CD14-positive monocyte (primary cell): Measurements from ENCODE around the gene TNIK. TPM values are rescaled to one million over a fixed set of nuclear protein-coding genes. Genes with fewer than 3 reads are reported as not detected.

ENCODE experiments used
- DNase-seq, 3 donors: peaks; one replicate each; pipeline ENCODE4 v3.0.0-alpha.2; 2011 to 2022
- H2AFZ ChIP-seq: 2 replicates; pipeline ENCODE4 v1.6.0; 2012; ENCODE audit warnings: mild to moderate bottlenecking, low read depth, low read length, inconsistent platforms; ENCODE audit not compliant: insufficient read depth, poor library complexity, severe bottlenecking
- H3K27ac ChIP-seq, 2 donors: 1 replicate in 1 of 2; 2 replicates in 1 of 2; pipeline ENCODE4 v1.5.1; 2012 to 2013; ENCODE audit warnings: low read length in 2 of 2, control low read depth in 1 of 2, inconsistent platforms in 1 of 2, low read depth in 1 of 2, mild to moderate bottlenecking in 1 of 2
- H3K27me3 ChIP-seq, 2 donors: one replicate each; pipeline versions ENCODE4 v1.6.0 to v1.6.1; 2011 to 2013; ENCODE audit warnings: low read length in 2 of 2; ENCODE audit not compliant: control insufficient read depth in 2 of 2, insufficient read depth in 2 of 2
- H3K36me3 ChIP-seq, 2 donors: replicated peaks in 1 of 2; 1 replicate in 1 of 2; 2 replicates in 1 of 2; pipeline versions ENCODE4 v1.5.1 to v1.6.1; 2012 to 2013; ENCODE audit warnings: low read length in 2 of 2, control low read depth in 1 of 2, inconsistent platforms in 1 of 2, mild to moderate bottlenecking in 1 of 2; ENCODE audit not compliant: insufficient read depth in 2 of 2, control insufficient read depth in 1 of 2
- H3K4me1 ChIP-seq, 2 donors: 1 replicate in 1 of 2; 2 replicates in 1 of 2; pipeline versions ENCODE4 v1.5.1 to v1.6.1; 2012 to 2013; ENCODE audit warnings: low read length in 2 of 2, control low read depth in 1 of 2, inconsistent platforms in 1 of 2, mild to moderate bottlenecking in 1 of 2, moderate library complexity in 1 of 2; ENCODE audit not compliant: insufficient read depth in 2 of 2, control insufficient read depth in 1 of 2
- H3K4me2 ChIP-seq: replicated peaks from 2 replicates; pipeline ENCODE3; 2012; ENCODE audit warnings: low read length, moderate library complexity, mild to moderate bottlenecking; ENCODE audit not compliant: poor library complexity, severe bottlenecking; ENCODE audit errors: extremely low read depth
- H3K4me3 ChIP-seq, 3 experiments: fragments of 200-600 bp in 1 of 3; sonication (generic) in 1 of 3; replicated peaks in 1 of 3; 1 replicate in 2 of 3; 2 replicates in 1 of 3; pipeline ENCODE4 v1.5.1; 2011 to 2013; ENCODE audit warnings: low read length in 3 of 3, mild to moderate bottlenecking in 3 of 3, control low read depth in 2 of 3, low read depth in 2 of 3, inconsistent platforms in 1 of 3, moderate library complexity in 1 of 3
- H3K79me2 ChIP-seq: 2 replicates; pipeline ENCODE4 v1.6.0; 2012; ENCODE audit warnings: mild to moderate bottlenecking, control low read depth, inconsistent platforms, low read length, moderate library complexity; ENCODE audit not compliant: insufficient read depth
- H3K9ac ChIP-seq: 2 replicates; pipeline ENCODE4 v1.6.0; 2017; ENCODE audit warnings: low read length, mild to moderate bottlenecking; ENCODE audit not compliant: insufficient read depth, poor library complexity, severe bottlenecking
- H3K9me3 ChIP-seq, 2 donors: replicated peaks in 1 of 2; 1 replicate in 1 of 2; 2 replicates in 1 of 2; pipeline versions ENCODE4 v1.5.1 to v1.6.1; 2012 to 2013; ENCODE audit warnings: low read length in 2 of 2, control low read depth in 1 of 2; ENCODE audit not compliant: control insufficient read depth in 1 of 2, insufficient read depth in 1 of 2
- H4K20me1 ChIP-seq: 2 replicates; pipeline ENCODE4 v1.6.0; 2012; ENCODE audit warnings: mild to moderate bottlenecking, low read length, control low read depth, moderate library complexity; ENCODE audit not compliant: insufficient read depth
- H3K27ac Mint-ChIP-seq, 7 donors: one replicate each; pipeline ENCODE4 v1.8.0; 2020; ENCODE audit warnings: mild to moderate bottlenecking in 7 of 7, mixed read lengths in 7 of 7, moderate library complexity in 6 of 7, inconsistent platforms in 2 of 7
- H3K27me3 Mint-ChIP-seq, 3 donors: one replicate each; pipeline ENCODE4 v1.8.0; 2021 to 2022; ENCODE audit warnings: low read depth in 3 of 3, mild to moderate bottlenecking in 3 of 3, mixed read lengths in 3 of 3, moderate library complexity in 3 of 3, inconsistent platforms in 1 of 3
- H3K36me3 Mint-ChIP-seq, 2 donors: one replicate each; pipeline ENCODE4 v1.8.0; 2020; ENCODE audit warnings: mixed read lengths in 2 of 2, inconsistent platforms in 1 of 2, mild to moderate bottlenecking in 1 of 2
- H3K4me1 Mint-ChIP-seq: one replicate; pipeline ENCODE4 v1.8.0; 2020; ENCODE audit warnings: mild to moderate bottlenecking, mixed read lengths
- H3K4me3 Mint-ChIP-seq, 2 donors: one replicate each; pipeline ENCODE4 v1.8.0; 2020; ENCODE audit warnings: mild to moderate bottlenecking in 2 of 2, mixed read lengths in 2 of 2, moderate library complexity in 1 of 2
- H3K9me3 Mint-ChIP-seq, 7 donors: one replicate each; pipeline ENCODE4 v1.8.0; 2020 to 2022; ENCODE audit warnings: mixed read lengths in 7 of 7, mild to moderate bottlenecking in 6 of 7, moderate library complexity in 6 of 7, inconsistent platforms in 2 of 7
- WGBS: methylation state at CpG from one replicate; pipeline ENCODE4 v1.1.5; 2013; ENCODE audit warnings: missing lambda C conversion rate; ENCODE audit not compliant: insufficient coverage; 5-methylcytosine and 5-hydroxymethylcytosine counted together
- intact Hi-C, 2 donors: fragments of 100-400 bp; cut with micrococcal nuclease; formaldehyde crosslinking; loops; one replicate each; pipeline versions ENCODE4 v1.15.0 to v1.15.1; 2023
- polyA plus RNA-seq, 3 donors: library from polyadenylated mRNA; depleted of rRNA in 1 of 3; unstranded in 2 of 3; stranded (reverse) in 1 of 3; fragments of 300-500 nt in 2 of 3; fragments of >200 nt in 1 of 3; fragmentation: Illumina TruSeq in 2 of 3; gene quantifications; 1 replicate in 2 of 3; 2 replicates in 1 of 3; pipeline ENCODE4 v1.2.3, GENCODE V29; 2012 to 2021
- TF ChIP-seq, protein P1 (sequence below): fragments of 200-600 bp; IDR thresholded peaks from one replicate; pipeline ENCODE4 v1.8.0; 2022; ENCODE audit warnings: antibody characterized with exemption, mild to moderate bottlenecking

TNIK gene
- polyA plus RNA-seq, 3 donors: 0.36 to 1.8 (median 0.75) TPM

DNA sequence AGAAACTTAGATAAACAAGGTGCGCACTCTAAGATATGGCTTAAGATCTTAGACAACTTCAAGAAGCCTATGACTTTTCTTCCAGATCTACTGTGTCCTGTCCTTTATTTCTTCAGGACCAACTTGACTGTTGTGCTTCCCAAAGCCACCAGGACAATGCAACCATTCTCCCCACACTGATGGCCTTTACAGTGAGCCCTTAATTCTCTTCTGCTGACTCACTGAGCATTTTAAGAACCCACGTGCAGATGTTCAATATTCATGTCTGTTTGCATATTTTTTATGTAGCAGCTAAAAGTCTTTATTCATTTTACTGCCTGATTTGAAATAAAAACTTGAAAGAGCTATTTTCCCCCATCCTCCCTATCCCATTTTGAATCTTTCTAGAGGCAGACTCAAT lies 330.4 kb downstream of the TNIK start:
- DNase-seq: no peak
- H3K9ac ChIP-seq: no peak overlapping the region
- H3K79me2 ChIP-seq: no peaks in the 10 kb centered on the region
- peaks cover 0 to 5% (median 0%) of the 10 kb centered on the region in 7 donors for H3K9me3 Mint-ChIP-seq
- intact Hi-C loops: no loop called here
- no peaks in the 10 kb centered on the region for H3K36me3 ChIP-seq
- no peaks in the 10 kb centered on the region for H4K20me1 ChIP-seq
- TF ChIP-seq, protein P1, sequence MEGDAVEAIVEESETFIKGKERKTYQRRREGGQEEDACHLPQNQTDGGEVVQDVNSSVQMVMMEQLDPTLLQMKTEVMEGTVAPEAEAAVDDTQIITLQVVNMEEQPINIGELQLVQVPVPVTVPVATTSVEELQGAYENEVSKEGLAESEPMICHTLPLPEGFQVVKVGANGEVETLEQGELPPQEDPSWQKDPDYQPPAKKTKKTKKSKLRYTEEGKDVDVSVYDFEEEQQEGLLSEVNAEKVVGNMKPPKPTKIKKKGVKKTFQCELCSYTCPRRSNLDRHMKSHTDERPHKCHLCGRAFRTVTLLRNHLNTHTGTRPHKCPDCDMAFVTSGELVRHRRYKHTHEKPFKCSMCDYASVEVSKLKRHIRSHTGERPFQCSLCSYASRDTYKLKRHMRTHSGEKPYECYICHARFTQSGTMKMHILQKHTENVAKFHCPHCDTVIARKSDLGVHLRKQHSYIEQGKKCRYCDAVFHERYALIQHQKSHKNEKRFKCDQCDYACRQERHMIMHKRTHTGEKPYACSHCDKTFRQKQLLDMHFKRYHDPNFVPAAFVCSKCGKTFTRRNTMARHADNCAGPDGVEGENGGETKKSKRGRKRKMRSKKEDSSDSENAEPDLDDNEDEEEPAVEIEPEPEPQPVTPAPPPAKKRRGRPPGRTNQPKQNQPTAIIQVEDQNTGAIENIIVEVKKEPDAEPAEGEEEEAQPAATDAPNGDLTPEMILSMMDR: no peak
- H3K27ac Mint-ChIP-seq: no peak overlapping the region
- H3K4me2 ChIP-seq: no peak overlapping the region
- no peaks in the 10 kb centered on the region for H3K36me3 Mint-ChIP-seq
- no peaks in the 10 kb centered on the region for H3K27me3 ChIP-seq
- H3K4me1 ChIP-seq: peaks cover 0 to 3% of the 10 kb centered on the region in 2 donors
- no peaks in the 10 kb centered on the region for H3K9me3 ChIP-seq
- H3K4me1 Mint-ChIP-seq: peaks cover 4% of the 10 kb centered on the region
- no peak overlapping the region for H3K27ac ChIP-seq
- H2AFZ ChIP-seq: no peak overlapping the region
- H3K27me3 Mint-ChIP-seq: peaks cover 0 to 7% (median 4%) of the 10 kb centered on the region in 3 donors
- H3K4me3 Mint-ChIP-seq: no peak overlapping the region
- no peak overlapping the region for H3K4me3 ChIP-seq
- 61% methylated on average over 2 of the region's 2 CpGs for WGBS

DNA sequence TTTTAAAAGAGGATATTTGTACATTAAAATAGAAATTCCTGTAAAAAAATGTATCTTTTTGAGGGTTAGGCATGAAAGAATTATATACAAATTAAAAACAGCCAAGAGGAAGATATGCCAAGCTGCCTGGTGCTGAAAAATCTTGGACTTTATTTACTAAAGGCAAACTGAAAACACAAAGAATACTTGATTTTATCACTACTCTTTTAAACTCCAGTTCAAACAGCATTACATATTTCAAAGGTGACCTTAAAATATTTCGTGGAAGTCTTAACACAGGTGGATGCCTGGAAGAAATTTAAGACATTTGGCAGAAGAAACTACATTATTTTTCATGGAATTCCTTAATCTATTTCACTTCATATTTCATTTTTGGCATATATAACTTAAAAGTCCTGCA lies 332.6 kb downstream of the TNIK start:
- intact Hi-C loops: no loop called here
- peaks cover 3% of the 10 kb centered on the region for H3K4me1 Mint-ChIP-seq
- no peaks in the 10 kb centered on the region for H3K36me3 ChIP-seq

More for the DNA sequence above, 332.6 kb downstream of the TNIK start:
- Histone ChIP-seq H3K4me2 (no peak overlapping the region), H4K20me1 (no peaks in the 10 kb centered on the region), H2AFZ (no peak overlapping the region), H3K9me3 (no peaks in the 10 kb centered on the region), H3K9ac (no peak overlapping the region), H3K4me3 (no peak overlapping the region), H3K27ac (no peak overlapping the region), H3K27me3 (no peaks in the 10 kb centered on the region), H3K79me2 (no peaks in the 10 kb centered on the region), H3K4me1 (no peaks in the 10 kb centered on the region)
- Mint-ChIP-seq H3K4me3 (no peak overlapping the region), H3K9me3 (peaks cover 0 to 2% (median 0%) of the 10 kb centered on the region in 7 donors), H3K27me3 (peaks cover 0 to 6% (median 3%) of the 10 kb centered on the region in 3 donors), H3K27ac (no peak overlapping the region), H3K36me3 (no peaks in the 10 kb centered on the region)
- TF ChIP-seq, protein P1: no peak
- no CpG with 5 or more reads among the region's 1 CpG for whole genome bisulfite sequencing
- no peak for DNase-seq
